HG03097 (cell line): ENCODE data around the gene DDR1.

Experiments
- ATAC-seq: cut with Tn5 transposase; IDR thresholded peaks from one replicate; pipeline ENCODE4 v1.9.1; 2021; ENCODE audit not compliant: unreplicated experiment, low FRiP score

Gene DDR1

GRCh38 chr6:30942338-30943060 lies 58.2 kb downstream of the DDR1 start:
- ATAC-seq: no peak

- ATAC-seq: no peak
These were observed 59.7 kb downstream of the DDR1 start for GRCh38 chr6:30944051-30944450.

GRCh38 chr6:30945281-30945680 lies 61.0 kb downstream of the DDR1 start:
- no peak for ATAC-seq

- no peak for ATAC-seq
These were observed 62.9 kb downstream of the DDR1 start for GRCh38 chr6:30947231-30947630.

GRCh38 chr6:30948811-30949210 lies 64.5 kb downstream of the DDR1 start:
- no peak for ATAC-seq
